ENCODE measurements around the gene MGAT5B. TPM values are rescaled to one million over a fixed set of nuclear protein-coding genes. Genes with fewer than 3 reads are reported as not detected.

MGAT5B gene
- total and polyA plus RNA-seq, 2 of the 13 experiments (the other 11 are each of a cell fraction or from before 2014, with no cell fraction given) = 0.07 to 0.13 TPM

GRCh38 chr17:76998839-76999238 is 130.6 kb downstream of the MGAT5B start (continued):
- no peak for TF ChIP-seq ZNF652 (CRISPR knock-in tag; IDR thresholded peaks at IDR 0.05; ENCODE audit: borderline replicate concordance, low read depth)
- no peak for TF ChIP-seq ZNF367 (CRISPR knock-in tag; IDR thresholded peaks at IDR 0.05; ENCODE audit: borderline replicate concordance)
- TF ChIP-seq ZNF280B (CRISPR knock-in tag; IDR thresholded peaks at IDR 0.05; ENCODE audit: borderline replicate concordance) = no peak

Other genes starting within 250 kb of the MGAT5B start
- not detected in 2 replicates for gene ST6GALNAC1, start 224.6 kb upstream of the MGAT5B start, total RNA-seq (2016; rRNA removed; fragmentation: Illumina TruSeq; extraction: Trizol)
- not detected in 2 replicates for gene ST6GALNAC1, start 224.6 kb upstream of the MGAT5B start, polyA plus RNA-seq (2011; rRNA removed)
- 28.0 and 44.8 TPM in 2 replicates for gene MXRA7, start 157.4 kb upstream of the MGAT5B start, total RNA-seq (2016; rRNA removed; fragmentation: Illumina TruSeq; extraction: Trizol)
- 112 and 139 TPM in 2 replicates for gene MXRA7, start 157.4 kb upstream of the MGAT5B start, polyA plus RNA-seq (2011; rRNA removed)
- 41.0 and 49.1 TPM in 2 replicates for gene JMJD6, start 141.8 kb upstream of the MGAT5B start, total RNA-seq (2016; rRNA removed; fragmentation: Illumina TruSeq; extraction: Trizol)
- 33.6 and 36.0 TPM in 2 replicates for gene JMJD6, start 141.8 kb upstream of the MGAT5B start, polyA plus RNA-seq (2011; rRNA removed)
- gene METTL23, start 141.6 kb upstream of the MGAT5B start, total RNA-seq (2016; rRNA removed; fragmentation: Illumina TruSeq; extraction: Trizol) = 39.7 and 39.9 TPM in 2 replicates
- 85.4 and 104 TPM in 2 replicates for gene METTL23, start 141.6 kb upstream of the MGAT5B start, polyA plus RNA-seq (2011; rRNA removed)
- 249 and 319 TPM in 2 replicates for gene SRSF2, start 131.1 kb upstream of the MGAT5B start, total RNA-seq (2016; rRNA removed; fragmentation: Illumina TruSeq; extraction: Trizol)
- gene SRSF2, start 131.1 kb upstream of the MGAT5B start, polyA plus RNA-seq (2011; rRNA removed) = 306 and 308 TPM in 2 replicates
- 19.4 and 36.3 TPM in 2 replicates for gene MFSD11, start 130.3 kb upstream of the MGAT5B start, total RNA-seq (2016; rRNA removed; fragmentation: Illumina TruSeq; extraction: Trizol)
- 25.2 and 26.1 TPM in 2 replicates for gene MFSD11, start 130.3 kb upstream of the MGAT5B start, polyA plus RNA-seq (2011; rRNA removed)

Data from HepG2 (cell line).